Astrocyte (in vitro differentiated cells and primary cell): Measurements from ENCODE around the gene DENND1C.

Experiments used
- EZH2 ChIP-seq: IDR thresholded peaks from 2 replicates; pipeline ENCODE4 v1.6.1; 2012; ENCODE audit warnings: mild to moderate bottlenecking, low read length, inconsistent platforms; ENCODE audit not compliant: insufficient read depth
- TF ChIP-seq, protein P1 (sequence below): IDR thresholded peaks from 2 replicates; pipeline ENCODE4 v1.5.1; 2011; ENCODE audit warnings: low read depth, mild to moderate bottlenecking, inconsistent platforms, low read length, moderate library complexity; ENCODE audit not compliant: insufficient read depth

DNA sequence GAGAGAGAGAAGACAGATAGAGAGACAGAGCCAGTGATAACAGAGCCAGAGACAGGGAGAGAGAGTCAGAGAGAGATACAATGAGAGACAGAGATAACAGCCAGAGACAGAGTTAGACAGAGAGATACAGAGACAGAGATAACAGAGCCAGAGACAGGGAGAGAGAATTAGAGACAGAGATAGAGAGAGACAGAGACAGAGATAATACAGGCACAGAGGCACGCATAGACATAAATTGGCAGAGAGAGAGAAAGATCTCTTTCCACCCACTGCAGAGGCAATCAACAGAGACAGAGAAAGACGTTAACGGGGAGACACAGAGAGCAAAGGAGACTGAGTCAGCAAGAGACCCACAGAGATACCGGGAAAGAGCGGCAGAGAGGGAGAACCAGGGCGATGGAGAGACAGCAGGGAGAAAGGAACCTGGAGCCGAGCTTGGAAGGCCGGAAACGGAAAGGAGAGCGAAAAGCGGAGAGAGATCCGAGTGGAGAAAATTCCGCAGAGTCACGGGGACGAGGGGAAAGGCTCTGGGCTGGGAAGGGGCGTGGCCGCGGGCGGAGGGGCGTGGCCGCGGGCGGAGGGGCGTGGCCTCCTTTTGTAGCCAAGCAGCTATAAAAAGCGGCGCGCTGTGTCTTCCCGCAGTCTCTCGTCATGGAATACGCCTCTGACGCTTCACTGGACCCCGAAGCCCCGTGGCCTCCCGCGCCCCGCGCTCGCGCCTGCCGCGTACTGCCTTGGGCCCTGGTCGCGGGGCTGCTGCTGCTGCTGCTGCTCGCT, 49.0 kb upstream of the DENND1C start, which contains the start of gene TNFSF9:
- TF ChIP-seq, protein P1, sequence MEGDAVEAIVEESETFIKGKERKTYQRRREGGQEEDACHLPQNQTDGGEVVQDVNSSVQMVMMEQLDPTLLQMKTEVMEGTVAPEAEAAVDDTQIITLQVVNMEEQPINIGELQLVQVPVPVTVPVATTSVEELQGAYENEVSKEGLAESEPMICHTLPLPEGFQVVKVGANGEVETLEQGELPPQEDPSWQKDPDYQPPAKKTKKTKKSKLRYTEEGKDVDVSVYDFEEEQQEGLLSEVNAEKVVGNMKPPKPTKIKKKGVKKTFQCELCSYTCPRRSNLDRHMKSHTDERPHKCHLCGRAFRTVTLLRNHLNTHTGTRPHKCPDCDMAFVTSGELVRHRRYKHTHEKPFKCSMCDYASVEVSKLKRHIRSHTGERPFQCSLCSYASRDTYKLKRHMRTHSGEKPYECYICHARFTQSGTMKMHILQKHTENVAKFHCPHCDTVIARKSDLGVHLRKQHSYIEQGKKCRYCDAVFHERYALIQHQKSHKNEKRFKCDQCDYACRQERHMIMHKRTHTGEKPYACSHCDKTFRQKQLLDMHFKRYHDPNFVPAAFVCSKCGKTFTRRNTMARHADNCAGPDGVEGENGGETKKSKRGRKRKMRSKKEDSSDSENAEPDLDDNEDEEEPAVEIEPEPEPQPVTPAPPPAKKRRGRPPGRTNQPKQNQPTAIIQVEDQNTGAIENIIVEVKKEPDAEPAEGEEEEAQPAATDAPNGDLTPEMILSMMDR = no peak
- no peak for TF ChIP-seq EZH2
